ENCODE results near the gene RAB14.

GRCh38 chr9:121196389-121196788 is 5.3 kb downstream of the RAB14 start:
- TF ChIP-seq CTCF (IDR thresholded peaks at IDR 0.05) = no peak
- TF ChIP-seq POLR2A (IDR thresholded peaks at IDR 0.05) = no peak
